Ectodermal cell (in vitro differentiated cells): ENCODE data around the gene HSPA8.
"Not testable (repeated sequence)": the region's sequence is repeated elsewhere in the genome, so short reads cannot be mapped to it uniquely, and the experiment has no call there.

Experiments
- H3K27ac ChIP-seq: 2 replicates; pipeline ENCODE4 v1.7.0; 2013; ENCODE audit warnings: mild to moderate bottlenecking, low read depth, low read length; ENCODE audit not compliant: insufficient read depth, poor library complexity, severe bottlenecking
- H3K27me3 ChIP-seq: 2 replicates; pipeline ENCODE4 v1.7.0; 2013; ENCODE audit warnings: mild to moderate bottlenecking, low read length; ENCODE audit not compliant: insufficient read depth, control insufficient read depth, poor library complexity, severe bottlenecking
- H3K36me3 ChIP-seq: one replicate; pipeline ENCODE4 v1.7.0; 2013; ENCODE audit warnings: low read length; ENCODE audit not compliant: control insufficient read depth, insufficient read depth
- H3K4me1 ChIP-seq: one replicate; pipeline ENCODE4 v1.7.0; 2013; ENCODE audit warnings: low read length; ENCODE audit not compliant: control insufficient read depth, insufficient read depth
- H3K4me3 ChIP-seq: 2 replicates; pipeline ENCODE4 v1.7.0; 2013; ENCODE audit warnings: low read depth, low read length, control low read depth; ENCODE audit not compliant: insufficient read depth
- H3K9me3 ChIP-seq: 2 replicates; pipeline ENCODE4 v1.7.0; 2013; ENCODE audit warnings: mild to moderate bottlenecking, low read length, moderate library complexity; ENCODE audit not compliant: control insufficient read depth
- WGBS, 2 experiments: methylation state at CpG; one replicate each; pipeline ENCODE4 v1.1.7; 2013; ENCODE audit warnings: missing lambda C conversion rate in 2 of 2; 5-methylcytosine and 5-hydroxymethylcytosine counted together

Gene HSPA8

GRCh38 chr11:123090168-123090567, 28.2 kb upstream of the HSPA8 start:
- 93 to 94% methylated on average over 8 of the region's 8 CpGs for WGBS, 2 experiments

GRCh38 chr11:123088896-123089295, 27.0 kb upstream of the HSPA8 start:
- not testable (repeated sequence) for H3K4me1 ChIP-seq, H3K4me3 ChIP-seq, H3K27me3 ChIP-seq, H3K27ac ChIP-seq, H3K9me3 ChIP-seq, H3K36me3 ChIP-seq
- WGBS, 2 experiments, result 93% methylated on average over 10 of the region's 10 CpGs

More at GRCh38 chr11:123090168-123090567, 28.2 kb upstream of the HSPA8 start:
- not testable (repeated sequence) for H3K9me3 ChIP-seq, H3K27ac ChIP-seq, H3K27me3 ChIP-seq, H3K4me3 ChIP-seq, H3K36me3 ChIP-seq, H3K4me1 ChIP-seq

- H3K27ac ChIP-seq, H3K9me3 ChIP-seq, H3K4me1 ChIP-seq, H3K27me3 ChIP-seq, H3K36me3 ChIP-seq, H3K4me3 ChIP-seq: not testable (repeated sequence)
- WGBS, 2 experiments, result 93 to 96% methylated on average over 5 of the region's 5 CpGs
Observed at GRCh38 chr11:123087657-123088056, 25.7 kb upstream of the HSPA8 start.

GRCh38 chr11:123086305-123086704, 24.4 kb upstream of the HSPA8 start:
- no peaks in the 10 kb centered on the region for H3K36me3 ChIP-seq
- no peaks in the 10 kb centered on the region for H3K4me1 ChIP-seq
- H3K4me3 ChIP-seq, result no peak overlapping the region
- H3K27ac ChIP-seq, result no peak overlapping the region
- no peaks in the 10 kb centered on the region for H3K27me3 ChIP-seq
- no peaks in the 10 kb centered on the region for H3K9me3 ChIP-seq
- WGBS, 2 experiments, result 84 to 90% methylated on average over 1 of the region's 1 CpG

GRCh38 chr11:123085497-123085896, 23.6 kb upstream of the HSPA8 start:
- 94 to 95% methylated on average over 4 to 5 of the region's 5 CpGs for WGBS, 2 experiments
- Histone ChIP-seq H3K4me3 (no peak overlapping the region), H3K4me1 (no peaks in the 10 kb centered on the region), H3K27ac (no peak overlapping the region), H3K27me3 (no peaks in the 10 kb centered on the region), H3K36me3 (no peaks in the 10 kb centered on the region), H3K9me3 (no peaks in the 10 kb centered on the region)

- Histone ChIP-seq H3K27me3 (no peaks in the 10 kb centered on the region), H3K27ac (no peak overlapping the region), H3K4me3 (no peak overlapping the region), H3K4me1 (no peaks in the 10 kb centered on the region), H3K9me3 (no peaks in the 10 kb centered on the region), H3K36me3 (no peaks in the 10 kb centered on the region)
- 95 to 96% methylated on average over 7 of the region's 7 CpGs for WGBS, 2 experiments
Observed at GRCh38 chr11:123084454-123084853, 22.5 kb upstream of the HSPA8 start.

GRCh38 chr11:123083623-123084029, 21.7 kb upstream of the HSPA8 start:
- Histone ChIP-seq H3K27ac (no peak overlapping the region), H3K4me3 (no peak overlapping the region), H3K36me3 (no peaks in the 10 kb centered on the region), H3K27me3 (no peaks in the 10 kb centered on the region), H3K4me1 (no peaks in the 10 kb centered on the region), H3K9me3 (no peaks in the 10 kb centered on the region)
- WGBS, 2 experiments, result 86 to 91% methylated on average over 4 of the region's 4 CpGs

GRCh38 chr11:123082977-123083376, 21.0 kb upstream of the HSPA8 start:
- no peak overlapping the region for H3K27ac ChIP-seq
- H3K36me3 ChIP-seq, result no peaks in the 10 kb centered on the region
- H3K4me1 ChIP-seq, result no peaks in the 10 kb centered on the region
- H3K4me3 ChIP-seq, result no peak overlapping the region
- WGBS, 2 experiments, result 88 to 96% methylated on average over 4 of the region's 4 CpGs
- H3K9me3 ChIP-seq, result no peaks in the 10 kb centered on the region
- no peaks in the 10 kb centered on the region for H3K27me3 ChIP-seq

GRCh38 chr11:123080015-123080414, 18.1 kb upstream of the HSPA8 start:
- Histone ChIP-seq H3K4me1 (no peaks in the 10 kb centered on the region), H3K9me3 (no peaks in the 10 kb centered on the region), H3K27me3 (no peaks in the 10 kb centered on the region), H3K36me3 (no peaks in the 10 kb centered on the region), H3K27ac (no peak overlapping the region), H3K4me3 (no peak overlapping the region)
- 75 to 100% methylated on average over 1 of the region's 1 CpG for WGBS, 2 experiments

- H3K27ac ChIP-seq, result no peak overlapping the region
- H3K9me3 ChIP-seq, result no peaks in the 10 kb centered on the region
- WGBS, 2 experiments, result 94 to 95% methylated on average over 2 of the region's 2 CpGs
- no peaks in the 10 kb centered on the region for H3K36me3 ChIP-seq
- no peaks in the 10 kb centered on the region for H3K27me3 ChIP-seq
- H3K4me3 ChIP-seq, result no peak overlapping the region
- no peaks in the 10 kb centered on the region for H3K4me1 ChIP-seq
Observed at GRCh38 chr11:123076484-123076883, 14.5 kb upstream of the HSPA8 start.

- Histone ChIP-seq H3K27ac (no peak overlapping the region), H3K9me3 (no peaks in the 10 kb centered on the region), H3K36me3 (no peaks in the 10 kb centered on the region), H3K4me1 (no peaks in the 10 kb centered on the region), H3K4me3 (no peak overlapping the region), H3K27me3 (no peaks in the 10 kb centered on the region)
- WGBS, 2 experiments, result 92 to 93% methylated on average over 14 of the region's 14 CpGs
Observed at GRCh38 chr11:123073343-123074057, 11.6 kb upstream of the HSPA8 start.
